ENCODE measurements around the gene LINGO4. TPM values are rescaled to one million over a fixed set of nuclear protein-coding genes. Genes with fewer than 3 reads are reported as not detected.

Gene LINGO4
- total and polyA plus RNA-seq, 2 experiments from 2014 or later: not detected

GRCh38 chr1:151843398-151843797 lies 38.2 kb upstream of the LINGO4 start:
- H3K27ac ChIP-seq: no peak overlapping the region
- WGBS (ENCODE audit: low lambda C conversion rate, missing lambda C conversion rate): 96% methylated on average over 2 of the region's 2 CpGs

GRCh38 chr1:151841141-151841540 lies 35.9 kb upstream of the LINGO4 start:
- Histone ChIP-seq H3K4me1 (ENCODE audit: insufficient read depth) (peaks cover 13% of the 10 kb centered on the region), H3K9me2 (replicated peaks; ENCODE audit: insufficient read depth) (no peaks in the 10 kb centered on the region), H3K27ac (no peak overlapping the region), H4K20me1 (ENCODE audit: insufficient read depth, poor library complexity, severe bottlenecking) (no peaks in the 10 kb centered on the region), H3K79me2 (no peaks in the 10 kb centered on the region), H3K4me3 (no peak overlapping the region), H2AFZ (no peak overlapping the region), H3K4me2 (no peak overlapping the region), H3K27me3 (peaks cover 27% of the 10 kb centered on the region), H3K9me3 (ENCODE audit: low read depth) (no peaks in the 10 kb centered on the region), H3K36me3 (replicated peaks; ENCODE audit: insufficient read depth, low read depth) (no peaks in the 10 kb centered on the region)
- DNase-seq (ENCODE audit: low spot score): no peak
- WGBS (ENCODE audit: low lambda C conversion rate, missing lambda C conversion rate): 73% methylated on average over 2 of the region's 2 CpGs
- TF ChIP-seq EZH2 (IDR thresholded peaks at IDR 0.05; ENCODE audit: borderline replicate concordance): no peak

More at GRCh38 chr1:151843398-151843797, 38.2 kb upstream of the LINGO4 start:
- no peak for DNase-seq (ENCODE audit: low spot score)
- Histone ChIP-seq H3K79me2 (no peaks in the 10 kb centered on the region), H4K20me1 (ENCODE audit: insufficient read depth, poor library complexity, severe bottlenecking) (no peaks in the 10 kb centered on the region), H3K27me3 (peaks cover 17% of the 10 kb centered on the region), H3K9me3 (ENCODE audit: low read depth) (no peaks in the 10 kb centered on the region), H3K9me2 (replicated peaks; ENCODE audit: insufficient read depth) (no peaks in the 10 kb centered on the region), H2AFZ (no peak overlapping the region), H3K4me3 (no peak overlapping the region), H3K4me1 (ENCODE audit: insufficient read depth) (peaks cover 11% of the 10 kb centered on the region), H3K36me3 (replicated peaks; ENCODE audit: insufficient read depth, low read depth) (no peaks in the 10 kb centered on the region), H3K4me2 (no peak overlapping the region)
- TF ChIP-seq CTCF (IDR thresholded peaks at IDR 0.05; ENCODE audit: poor library complexity) (no peak), EZH2 (IDR thresholded peaks at IDR 0.05; ENCODE audit: borderline replicate concordance) (no peak), EZH2phosphoT487 (IDR thresholded peaks at IDR 0.05; ENCODE audit: low read depth, severe bottlenecking, unreplicated experiment) (no peak)

GRCh38 chr1:151840421-151840820 lies 35.2 kb upstream of the LINGO4 start:
- Histone ChIP-seq H3K4me1 (ENCODE audit: insufficient read depth) (peaks cover 13% of the 10 kb centered on the region), H3K27ac (peak overlapping the region; percentile 94), H3K79me2 (no peaks in the 10 kb centered on the region), H3K4me3 (no peak overlapping the region), H3K9me2 (replicated peaks; ENCODE audit: insufficient read depth) (no peaks in the 10 kb centered on the region), H3K27me3 (peaks cover 27% of the 10 kb centered on the region), H3K36me3 (replicated peaks; ENCODE audit: insufficient read depth, low read depth) (no peaks in the 10 kb centered on the region), H4K20me1 (ENCODE audit: insufficient read depth, poor library complexity, severe bottlenecking) (no peaks in the 10 kb centered on the region), H3K9me3 (ENCODE audit: low read depth) (no peaks in the 10 kb centered on the region), H2AFZ (peak overlapping the region; percentile 66), H3K4me2 (peak overlapping the region; percentile 91)
- TF ChIP-seq EZH2 (IDR thresholded peaks at IDR 0.05; ENCODE audit: borderline replicate concordance) (no peak), CTCF (IDR thresholded peaks at IDR 0.05; ENCODE audit: poor library complexity) (no peak), EZH2phosphoT487 (IDR thresholded peaks at IDR 0.05; ENCODE audit: low read depth, severe bottlenecking, unreplicated experiment) (no peak)
- DNase-seq (ENCODE audit: low spot score): no peak

- Histone ChIP-seq H2AFZ (peak within 1 kb of the TSS; percentile 66), H3K9me3 (ENCODE audit: low read depth) (no peaks in the 10 kb centered on the region), H3K4me1 (ENCODE audit: insufficient read depth) (peaks cover 13% of the 10 kb centered on the region), H3K36me3 (replicated peaks; ENCODE audit: insufficient read depth, low read depth) (no peaks in the 10 kb centered on the region), H4K20me1 (ENCODE audit: insufficient read depth, poor library complexity, severe bottlenecking) (no peaks in the 10 kb centered on the region), H3K4me3 (peak within 1 kb of the TSS; percentile 5), H3K4me2 (peak within 1 kb of the TSS; percentile 91), H3K27ac (peak within 1 kb of the TSS; percentile 94), H3K9me2 (replicated peaks; ENCODE audit: insufficient read depth) (no peaks in the 10 kb centered on the region), H3K79me2 (no peaks in the 10 kb centered on the region), H3K27me3 (peaks cover 27% of the 10 kb centered on the region)
- TF ChIP-seq EZH2phosphoT487 (IDR thresholded peaks at IDR 0.05; ENCODE audit: low read depth, severe bottlenecking, unreplicated experiment) (no peak), EZH2 (IDR thresholded peaks at IDR 0.05; ENCODE audit: borderline replicate concordance) (no peak), CTCF (IDR thresholded peaks at IDR 0.05; ENCODE audit: poor library complexity) (no peak)
- DNase-seq (ENCODE audit: low spot score): peak; percentile 82
- 4% methylated on average over 45 of the region's 47 CpGs for WGBS (ENCODE audit: low lambda C conversion rate, missing lambda C conversion rate)
These were observed 34.5 kb upstream of the LINGO4 start, which contains the start of gene C2CD4D for GRCh38 chr1:151839457-151840403. Gene C2CD4D, minus strand, starts transcription at chr1:151839820. Its CDS starts 831 bp downstream, at chr1:151838989.

Data from hepatocyte (in vitro differentiated cells).